ENCODE measurements around the gene RNF114.
A peak's percentile ranks its signal among the peaks of the same experiment; 100 is the strongest.

Gene RNF114

DNA sequence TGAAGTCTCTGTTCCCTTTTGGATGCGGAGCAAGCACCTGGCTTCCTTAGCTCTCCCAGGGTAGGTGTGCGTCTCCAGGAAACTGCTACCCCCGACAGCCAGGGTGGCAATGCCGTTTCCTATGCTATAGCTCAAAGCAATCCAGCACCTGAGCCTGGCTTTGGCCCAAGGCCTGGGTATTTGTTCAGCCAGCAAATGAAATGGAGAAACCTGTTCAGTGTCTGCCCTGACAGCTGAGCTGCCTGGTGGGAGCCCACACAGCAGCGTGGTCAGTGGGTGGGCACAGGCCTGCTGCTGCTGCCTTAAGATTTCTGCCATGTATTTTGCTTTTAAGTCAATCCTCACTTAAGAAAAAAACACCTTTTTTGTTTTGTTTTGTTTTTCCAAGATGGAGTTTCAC, 34.6 kb upstream of the RNF114 start:
- DNase-seq (ENCODE audit: low spot score) = peak; percentile 70

GRCh38 chr20:49904440-49905214, 31.6 kb upstream of the RNF114 start:
- no peak for DNase-seq (ENCODE audit: low spot score)

DNA sequence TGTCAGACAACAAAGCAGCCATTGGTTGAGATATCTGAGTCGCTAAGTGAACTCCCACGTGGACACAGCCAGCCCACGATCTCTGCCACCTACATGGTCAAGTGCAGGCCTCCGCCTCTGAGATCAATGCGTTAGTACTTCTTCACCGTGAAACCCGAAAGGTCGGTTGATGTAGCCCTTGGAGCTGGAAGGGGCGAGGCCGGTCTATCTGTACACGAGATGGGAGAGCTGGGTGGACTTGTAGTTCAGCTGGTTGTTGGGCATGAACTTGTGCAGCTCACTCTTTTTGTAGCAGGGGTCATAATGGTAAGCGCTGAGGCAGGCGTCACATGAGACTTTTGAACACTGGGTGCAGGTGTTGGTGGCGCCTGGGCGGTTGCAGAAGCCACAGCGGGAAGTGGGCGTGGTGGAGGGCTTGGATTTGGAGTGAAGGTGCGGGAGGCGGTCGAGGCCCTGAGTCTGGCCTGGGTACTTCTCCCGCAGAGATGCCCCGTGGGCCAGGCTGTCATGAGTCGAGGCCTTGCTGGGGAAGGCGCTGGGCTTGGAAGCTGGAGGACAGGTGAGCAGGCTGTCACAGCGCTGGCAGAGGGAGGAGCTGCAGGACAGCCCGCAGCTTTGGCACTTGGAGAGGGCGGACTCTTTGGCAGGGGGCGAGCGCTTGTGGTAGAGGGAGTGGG, 30.6 kb upstream of the RNF114 start:
- DNase-seq (ENCODE audit: low spot score) = no peak

DNA sequence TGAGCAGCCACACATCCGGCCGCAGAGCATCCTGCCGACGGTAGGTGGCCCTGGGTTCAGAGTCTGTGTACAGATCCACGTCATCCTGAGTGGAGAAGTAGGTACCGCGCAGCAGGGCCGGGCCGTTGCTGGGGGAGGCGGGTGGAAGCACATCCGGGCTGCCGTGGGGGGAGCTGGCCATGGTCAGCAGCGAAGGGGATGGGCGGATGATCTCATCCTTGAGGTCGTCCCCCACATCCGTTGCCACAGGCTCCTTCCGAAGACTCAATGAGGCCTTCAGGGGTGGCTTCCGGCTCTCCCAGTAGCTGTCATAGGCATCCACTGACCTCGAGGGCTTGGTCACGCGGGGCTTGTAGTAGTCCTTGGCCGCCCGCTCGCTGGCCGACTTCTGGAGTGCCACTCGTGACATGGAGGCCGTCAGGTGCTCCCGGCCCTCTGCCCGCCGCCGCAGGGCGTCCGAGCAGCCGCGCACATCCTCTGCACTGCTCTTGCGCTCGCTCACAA, 30.0 kb upstream of the RNF114 start:
- no peak for DNase-seq (ENCODE audit: low spot score)

DNA sequence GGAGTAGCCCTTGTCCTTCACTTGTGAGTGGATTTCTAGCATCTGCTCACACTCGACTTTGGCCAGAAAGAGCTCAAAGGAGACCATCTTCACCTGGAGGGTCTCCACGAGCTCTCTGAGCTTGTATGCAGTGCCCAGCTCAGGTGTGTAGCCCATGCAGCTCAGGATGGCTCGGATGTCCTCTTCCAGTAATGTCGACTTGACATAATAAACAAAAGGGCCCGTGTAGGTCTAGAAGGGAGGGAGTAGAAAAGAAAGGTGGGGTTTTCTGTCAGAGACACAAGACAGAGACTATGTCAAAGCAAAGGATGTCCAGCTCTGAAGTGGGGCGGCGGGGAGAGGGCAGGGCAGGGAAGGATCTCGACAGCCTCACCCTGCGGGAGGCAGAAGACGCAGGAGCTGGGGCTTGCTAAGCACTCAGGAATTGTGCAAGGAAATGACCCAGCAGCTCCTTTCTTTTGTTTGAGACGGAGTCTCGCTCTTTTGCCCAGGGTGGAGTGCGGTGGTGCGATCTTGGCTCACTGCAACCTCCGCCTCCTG, 29.5 kb upstream of the RNF114 start:
- DNase-seq (ENCODE audit: low spot score) = no peak

- DNase-seq (ENCODE audit: low spot score) = no peak
Observed at GRCh38 chr20:49907405-49908257, 28.6 kb upstream of the RNF114 start.

DNA sequence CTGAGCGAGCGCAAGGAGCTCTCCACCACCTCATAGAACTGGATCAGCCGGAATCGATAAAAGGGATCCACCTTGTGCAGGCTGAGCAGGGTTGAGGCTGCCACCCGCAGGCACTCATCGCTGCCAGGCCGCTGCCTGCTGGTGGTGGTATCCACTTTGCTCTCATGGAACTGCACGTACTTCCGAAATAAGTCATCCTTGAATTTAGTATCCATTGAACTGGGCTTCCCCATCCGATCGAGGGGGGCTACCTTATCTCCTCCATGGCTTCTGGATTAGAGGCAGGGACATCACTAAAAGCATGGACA, 28.0 kb upstream of the RNF114 start:
- DNase-seq (ENCODE audit: low spot score) = no peak

- DNase-seq (ENCODE audit: low spot score) = no peak
Observed at GRCh38 chr20:49909499-49910339, 26.5 kb upstream of the RNF114 start.

DNA sequence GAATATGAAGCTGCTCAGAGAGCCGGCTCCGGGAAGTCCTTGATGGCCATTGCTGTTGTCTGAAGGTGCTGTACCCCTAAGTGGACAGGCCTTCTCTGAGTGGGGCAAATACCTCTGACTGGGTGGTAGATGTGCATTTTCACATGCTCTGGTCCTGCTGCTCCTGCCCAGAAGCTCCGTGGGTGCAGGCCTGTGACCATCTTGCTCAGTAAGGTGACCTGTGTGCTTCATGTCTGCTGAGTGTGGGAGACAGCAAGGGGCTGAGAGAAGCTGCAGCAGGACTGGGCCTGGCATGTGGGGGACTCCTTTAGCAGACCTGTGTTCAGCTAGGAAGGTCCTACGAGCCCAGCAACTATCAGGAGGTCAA, 25.9 kb upstream of the RNF114 start:
- DNase-seq (ENCODE audit: low spot score) = no peak

GRCh38 chr20:49913399-49914047, 22.7 kb upstream of the RNF114 start:
- DNase-seq (ENCODE audit: low spot score) = no peak

DNA sequence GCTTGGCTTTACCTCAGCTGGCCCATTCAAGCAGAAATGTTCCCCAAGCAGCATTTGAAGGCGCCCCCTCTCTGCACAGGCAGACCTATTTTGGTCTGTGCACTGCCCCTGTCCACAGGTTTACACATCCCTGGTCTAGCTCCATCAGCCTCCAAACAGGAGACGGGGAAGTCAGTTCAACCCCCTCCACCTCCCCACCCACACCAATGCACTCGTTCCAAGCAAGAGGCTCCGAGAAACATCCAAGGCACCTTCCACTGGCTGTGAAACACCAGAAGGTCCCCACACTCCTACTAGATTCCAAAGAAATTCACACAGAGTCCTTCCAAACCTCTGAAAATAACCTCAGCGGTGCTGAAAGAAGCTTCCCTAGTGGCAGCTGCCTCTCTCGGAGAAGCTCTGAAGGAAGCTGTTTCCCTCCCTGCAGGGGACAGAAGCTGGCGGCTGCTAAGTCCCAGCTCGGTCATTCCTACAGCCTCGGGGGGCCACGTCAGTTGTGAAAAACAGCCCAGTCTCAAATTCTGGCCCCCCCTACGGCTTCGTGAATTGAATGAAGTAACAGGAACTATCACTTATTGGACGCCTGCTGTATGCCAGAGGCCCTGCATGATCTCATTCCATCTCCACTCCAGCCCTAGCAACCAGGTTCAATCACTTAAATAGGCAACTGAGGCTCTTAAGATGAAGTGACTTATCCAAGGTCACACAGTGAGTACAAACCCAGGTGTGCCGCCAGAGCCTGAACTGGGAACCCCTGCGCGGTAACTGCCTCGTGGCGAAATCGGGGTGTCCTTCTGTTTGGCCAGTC, 21.7 kb upstream of the RNF114 start:
- DNase-seq (ENCODE audit: low spot score) = no peak

GRCh38 chr20:49915118-49915379, 21.1 kb upstream of the RNF114 start:
- DNase-seq (ENCODE audit: low spot score) = no peak

GRCh38 chr20:49915380-49916145, 20.6 kb upstream of the RNF114 start, which contains the start of gene SPATA2:
TSS of gene SPATA2 (minus strand) at chr20:49915529. CDS start at chr20:49908490, 7,039 bp downstream.
- DNase-seq (ENCODE audit: low spot score) = peak; percentile 99

DNA sequence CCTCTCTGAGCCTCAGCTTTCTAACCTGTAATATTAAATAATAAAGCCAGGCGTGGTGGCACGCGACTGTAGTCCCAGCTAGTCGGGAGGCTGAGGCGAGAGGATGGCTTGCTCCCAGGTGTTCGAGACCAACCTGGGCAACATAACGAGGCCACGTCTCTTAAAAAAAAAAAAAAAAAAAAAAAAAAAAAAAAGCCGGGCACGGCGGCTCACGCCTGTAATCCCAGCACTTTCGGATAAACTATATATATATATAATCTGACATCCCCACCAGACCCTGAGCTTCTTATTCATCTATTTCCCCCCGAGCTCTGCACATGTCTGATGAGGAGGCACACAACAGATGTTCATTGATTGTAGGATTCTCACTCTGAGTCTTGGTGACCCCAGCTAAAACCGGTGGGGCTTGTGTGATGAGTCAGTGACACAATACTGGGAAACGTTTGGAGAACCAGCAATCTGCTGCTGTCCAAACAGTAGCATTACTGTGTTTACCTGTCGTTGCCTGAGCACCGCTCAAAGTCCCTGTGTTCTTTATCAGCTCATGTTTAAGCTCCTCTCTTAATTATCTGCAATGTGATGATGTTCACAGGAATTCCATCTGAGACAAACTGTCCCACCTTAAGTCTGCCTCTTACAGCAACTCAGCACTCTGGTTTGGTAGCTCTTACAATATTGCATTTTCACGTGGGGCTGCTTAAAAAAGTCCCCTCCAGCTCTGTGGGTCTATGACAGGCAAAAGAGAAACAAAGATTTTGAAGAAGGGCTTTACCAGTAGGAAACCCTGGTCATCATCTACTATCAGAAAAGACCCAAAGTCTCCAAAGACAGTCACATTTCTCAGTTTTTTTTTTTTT, 19.8 kb upstream of the RNF114 start:
- peak; percentile 48 for DNase-seq (ENCODE audit: low spot score)

- no peak for DNase-seq (ENCODE audit: low spot score)
Observed at GRCh38 chr20:49918446-49918845, 17.8 kb upstream of the RNF114 start.

GRCh38 chr20:49919009-49919408, 17.2 kb upstream of the RNF114 start:
- DNase-seq (ENCODE audit: low spot score) = no peak

DNA sequence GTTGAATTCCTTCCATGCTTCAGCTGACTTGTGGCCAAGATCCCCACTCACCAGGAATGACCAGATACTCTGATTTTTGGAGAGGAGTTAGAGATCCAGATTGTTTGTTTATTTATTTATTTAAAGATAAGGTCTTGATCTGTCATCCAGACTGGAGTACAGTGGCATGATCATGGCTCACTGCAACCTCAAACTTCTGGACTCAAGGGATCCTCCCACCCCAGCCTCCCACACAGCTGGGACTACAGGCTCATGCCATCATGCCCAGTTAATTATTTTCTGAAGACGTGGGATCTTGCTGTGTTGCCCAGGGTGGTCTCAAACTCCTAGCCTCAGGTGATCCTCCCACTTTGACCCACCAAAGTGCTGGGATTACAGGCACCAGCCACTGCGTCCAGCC, 16.7 kb upstream of the RNF114 start:
- DNase-seq (ENCODE audit: low spot score) = no peak

- no peak for DNase-seq (ENCODE audit: low spot score)
Observed at GRCh38 chr20:49924247-49924646, 11.9 kb upstream of the RNF114 start.

Data from SK-N-DZ (cell line).